Smooth muscle cell (in vitro differentiated cells): ENCODE measurements around the gene ALS2CL. TPM values are rescaled to one million over a fixed set of nuclear protein-coding genes. Genes with fewer than 3 reads are reported as not detected.

Source experiments
- DNase-seq: peaks from one replicate; lab custom pipeline; 2025; ENCODE audit not compliant: unreplicated experiment; lab: John Stamatoyannopoulos, UW
- H2AFZ ChIP-seq: fragments of 200-600 bp; sonication (generic); 2 replicates; pipeline ENCODE4 v1.6.0; 2016; ENCODE audit warnings: antibody characterized with exemption, low read depth, mild to moderate bottlenecking
- H3F3A ChIP-seq: fragments of 200-600 bp; sonication (generic); 2 replicates; pipeline ENCODE4 v1.6.0; 2017; ENCODE audit warnings: antibody characterized with exemption, low read depth
- H3K27ac ChIP-seq: fragments of 200-600 bp; sonication (generic); 2 replicates; pipeline ENCODE4 v1.5.1; 2016; ENCODE audit warnings: low read depth, mild to moderate bottlenecking
- H3K27me3 ChIP-seq: fragments of 200-600 bp; sonication (generic); 2 replicates; pipeline ENCODE4 v1.6.1; 2016; ENCODE audit warnings: low read depth, mild to moderate bottlenecking
- H3K36me3 ChIP-seq: fragments of 200-600 bp; sonication (generic); 2 replicates; pipeline ENCODE4 v1.5.1; 2016; ENCODE audit warnings: low read depth
- H3K4me1 ChIP-seq: fragments of 200-600 bp; sonication (generic); 2 replicates; pipeline ENCODE4 v1.5.1; 2016; ENCODE audit warnings: low read depth
- H3K4me2 ChIP-seq: fragments of 200-600 bp; sonication (generic); 2 replicates; pipeline ENCODE4 v1.6.0; 2016; ENCODE audit warnings: mild to moderate bottlenecking
- H3K4me3 ChIP-seq: fragments of 200-600 bp; sonication (generic); 2 replicates; pipeline ENCODE4 v1.5.1; 2016; ENCODE audit warnings: mild to moderate bottlenecking
- H3K79me2 ChIP-seq: fragments of 200-600 bp; sonication (generic); 2 replicates; pipeline ENCODE4 v1.6.0; 2016; ENCODE audit warnings: low read depth, mild to moderate bottlenecking
- H3K9ac ChIP-seq: fragments of 200-600 bp; sonication (generic); 2 replicates; pipeline ENCODE4 v1.6.0; 2016; ENCODE audit warnings: low read depth
- H3K9me3 ChIP-seq: fragments of 200-600 bp; sonication (generic); replicated peaks from 2 replicates; pipeline ENCODE4 v1.5.1; 2016; ENCODE audit warnings: low read depth
- H4K20me1 ChIP-seq: fragments of 200-600 bp; sonication (generic); 2 replicates; pipeline ENCODE4 v1.6.0; 2016; ENCODE audit warnings: low read depth
- CTCF ChIP-seq: fragments of 200-600 bp; sonication (generic); IDR thresholded peaks from 2 replicates; pipeline ENCODE4 v1.5.1; 2017; ENCODE audit warnings: borderline replicate concordance, mild to moderate bottlenecking, antibody characterized with exemption; ENCODE audit not compliant: insufficient read depth, poor library complexity, severe bottlenecking
- WGBS: methylation state at CpG from one replicate; pipeline ENCODE4 v1.1.7; 2016; ENCODE audit warnings: low lambda C conversion rate; 5-methylcytosine and 5-hydroxymethylcytosine counted together
- polyA plus RNA-seq: library from polyadenylated mRNA; unstranded; fragments of >200 nt; fragmentation: Nextera tagmentation; extraction: Ambion mirVana; gene quantifications from 2 replicates; pipeline ENCODE4 v1.2.1, GENCODE V29; 2016
- total RNA-seq: library from RNA; depleted of rRNA; stranded (reverse); fragments of >200 nt; gene quantifications from 2 replicates; pipeline ENCODE4 v1.2.3, GENCODE V29; 2014

The ALS2CL gene
- total and polyA plus RNA-seq, 2 experiments from 2014 or later: 8.5 to 9.4 TPM

DNA sequence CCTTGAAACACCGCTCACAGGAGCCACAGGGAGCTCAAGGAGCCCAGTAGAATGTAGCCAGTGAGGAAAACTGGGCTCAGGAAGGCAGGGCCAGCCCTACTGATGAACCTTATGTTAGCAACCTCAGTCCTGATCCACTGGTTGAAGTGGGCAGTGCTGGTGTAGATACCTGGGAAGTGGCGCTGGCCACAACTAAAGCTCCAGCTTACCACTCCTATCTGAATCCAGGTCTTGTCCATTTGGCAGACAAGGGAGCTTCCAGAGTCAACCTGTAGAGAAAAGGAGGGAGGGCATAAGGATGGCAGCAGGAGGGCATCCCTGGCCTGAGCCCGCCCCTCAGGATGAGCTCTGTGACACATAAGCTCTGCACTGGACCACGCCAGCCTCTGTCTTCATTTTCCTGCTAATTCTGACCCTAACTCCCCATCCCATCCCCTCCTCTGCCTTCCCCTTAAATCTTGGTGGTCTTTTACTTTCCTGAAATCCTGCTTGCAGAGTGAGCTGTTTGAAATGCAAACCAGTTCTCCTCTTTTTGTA, 26.3 kb upstream of the ALS2CL start:
- Histone ChIP-seq H3K4me2 (no peak overlapping the region), H3K9me3 (no peaks in the 10 kb centered on the region)

GRCh38 chr3:46719044-46719565, 25.6 kb upstream of the ALS2CL start:
- no peaks in the 10 kb centered on the region for H3K27me3 ChIP-seq
- DNase-seq: no peak
- H2AFZ ChIP-seq: no peak overlapping the region
- H3K36me3 ChIP-seq: no peaks in the 10 kb centered on the region
- H3K9me3 ChIP-seq: no peaks in the 10 kb centered on the region
- no peaks in the 10 kb centered on the region for H4K20me1 ChIP-seq
- H3K9ac ChIP-seq: no peak overlapping the region
- H3F3A ChIP-seq: no peaks in the 10 kb centered on the region
- H3K79me2 ChIP-seq: no peaks in the 10 kb centered on the region
- no peak overlapping the region for H3K4me2 ChIP-seq
- 53% methylated on average over 2 of the region's 2 CpGs for WGBS
- no peaks in the 10 kb centered on the region for H3K4me1 ChIP-seq
- no peak overlapping the region for H3K4me3 ChIP-seq
- H3K27ac ChIP-seq: no peak overlapping the region
- TF ChIP-seq CTCF: no peak

More for the DNA sequence above, 26.3 kb upstream of the ALS2CL start:
- H3F3A ChIP-seq: no peaks in the 10 kb centered on the region
- no peak overlapping the region for H3K4me3 ChIP-seq
- no peak overlapping the region for H3K9ac ChIP-seq
- H3K36me3 ChIP-seq: no peaks in the 10 kb centered on the region
- no peaks in the 10 kb centered on the region for H3K4me1 ChIP-seq
- H3K27me3 ChIP-seq: no peaks in the 10 kb centered on the region
- no peak overlapping the region for H3K27ac ChIP-seq
- H2AFZ ChIP-seq: no peak overlapping the region
- no peaks in the 10 kb centered on the region for H4K20me1 ChIP-seq
- 95% methylated on average over 4 of the region's 4 CpGs for WGBS
- no peaks in the 10 kb centered on the region for H3K79me2 ChIP-seq
- no peak for DNase-seq
- TF ChIP-seq CTCF: no peak

GRCh38 chr3:46717447-46718231, 24.2 kb upstream of the ALS2CL start, which contains the start of gene PRSS50:
TSS of gene PRSS50 (minus strand) at chr3:46717869. CDS start at chr3:46717824, 45 bp downstream.
- H4K20me1 ChIP-seq: no peaks in the 10 kb centered on the region
- no peak within 1 kb of the TSS for H3K27ac ChIP-seq
- no peaks in the 10 kb centered on the region for H3K9me3 ChIP-seq
- H3K79me2 ChIP-seq: no peaks in the 10 kb centered on the region
- H3K4me3 ChIP-seq: no peak within 1 kb of the TSS
- no peaks in the 10 kb centered on the region for H3K36me3 ChIP-seq
- H3K9ac ChIP-seq: no peak within 1 kb of the TSS
- H3K4me1 ChIP-seq: no peaks in the 10 kb centered on the region
- H2AFZ ChIP-seq: no peak within 1 kb of the TSS
- no peaks in the 10 kb centered on the region for H3K27me3 ChIP-seq
- peak; percentile 27 for TF ChIP-seq CTCF
- 93% methylated on average over 41 of the region's 61 CpGs for whole genome bisulfite sequencing
- DNase-seq: no peak
- no peak within 1 kb of the TSS for H3K4me2 ChIP-seq
- H3F3A ChIP-seq: no peaks in the 10 kb centered on the region
